Upper lobe of left lung (tissue), 6 donors: ENCODE measurements around the gene INSM1. TPM values are rescaled to one million over a fixed set of nuclear protein-coding genes. Genes with fewer than 3 reads are reported as not detected.

ENCODE experiments used
- ATAC-seq, 2 donors: fragments of 200-7000 bp; cut with Tn5 transposase; one replicate each; pipeline ENCODE4 v1.9.1; 2022; ENCODE audit warnings: mild to moderate bottlenecking in 2 of 2, moderate library complexity in 2 of 2; ENCODE audit not compliant: low FRiP score in 2 of 2
- DNase-seq, 2 donors: peaks; one replicate each; pipeline ENCODE4 v3.0.0-alpha.2; 2019 to 2020
- H3K27ac ChIP-seq, 4 donors: fragments of 200-600 bp; sonication (generic); one replicate each; pipeline ENCODE4 v1.5.1; 2016 to 2019
- H3K27me3 ChIP-seq, 4 donors: fragments of 200-600 bp; sonication (generic); one replicate each; pipeline ENCODE4 v1.5.1; 2017 to 2019
- H3K36me3 ChIP-seq, 4 donors: fragments of 200-600 bp; sonication (generic); one replicate each; pipeline ENCODE4 v1.5.1; 2016 to 2019
- H3K4me1 ChIP-seq, 4 donors: fragments of 200-600 bp; sonication (generic); one replicate each; pipeline ENCODE4 v1.5.1; 2018 to 2019
- H3K4me3 ChIP-seq, 4 donors: fragments of 200-600 bp; sonication (generic); one replicate each; pipeline ENCODE4 v1.5.1; 2017 to 2019; ENCODE audit warnings: mild to moderate bottlenecking in 2 of 4, moderate library complexity in 1 of 4
- H3K9me3 ChIP-seq, 4 donors: fragments of 200-600 bp; sonication (generic); one replicate each; pipeline ENCODE4 v1.5.1; 2018 to 2019
- EP300 ChIP-seq, 4 donors: sonication (generic); formaldehyde crosslinking; IDR thresholded peaks; one replicate each; pipeline ENCODE4 v1.5.1; 2017; ENCODE audit warnings: antibody characterized with exemption in 4 of 4, control low read depth in 2 of 4
- POLR2A ChIP-seq, 4 donors: fragments of 450-650 bp; IDR thresholded peaks; one replicate each; pipeline ENCODE4 v1.5.1; 2016 to 2017; ENCODE audit warnings: antibody characterized with exemption in 4 of 4, mild to moderate bottlenecking in 2 of 4
- POLR2AphosphoS5 ChIP-seq, 2 donors: sonication (generic); formaldehyde crosslinking; IDR thresholded peaks; one replicate each; pipeline ENCODE4 v1.5.1; 2017; ENCODE audit warnings: antibody characterized with exemption in 2 of 2
- WGBS, 2 donors: methylation state at CpG; one replicate each; pipeline ENCODE4 v1.1.5; 2017 to 2018; 5-methylcytosine and 5-hydroxymethylcytosine counted together
- total RNA-seq, 6 donors: library from RNA; depleted of rRNA in 4 of 6; stranded (reverse); fragments of >200 nt in 4 of 6; gene quantifications; one replicate each; pipeline versions ENCODE4 v1.1.0 to v1.2.1, GENCODE V29; 2016 to 2021
- TF ChIP-seq, protein P1 (sequence below), 6 experiments: fragments of 450-650 bp in 4 of 6; fragments of 200-600 bp in 2 of 6; sonication (generic) in 2 of 6; IDR thresholded peaks; one replicate each; pipeline ENCODE4 v1.5.1; 2016 to 2019; ENCODE audit warnings: antibody characterized with exemption in 6 of 6
- donor health status: DM: no; HTN: no; CAD: no; lungs with moderate emphysema.
- donor health status: DM: no; HTN: yes; CAD: no; lungs with severe emphysema.

Gene INSM1
- total RNA-seq: not detected

DNA sequence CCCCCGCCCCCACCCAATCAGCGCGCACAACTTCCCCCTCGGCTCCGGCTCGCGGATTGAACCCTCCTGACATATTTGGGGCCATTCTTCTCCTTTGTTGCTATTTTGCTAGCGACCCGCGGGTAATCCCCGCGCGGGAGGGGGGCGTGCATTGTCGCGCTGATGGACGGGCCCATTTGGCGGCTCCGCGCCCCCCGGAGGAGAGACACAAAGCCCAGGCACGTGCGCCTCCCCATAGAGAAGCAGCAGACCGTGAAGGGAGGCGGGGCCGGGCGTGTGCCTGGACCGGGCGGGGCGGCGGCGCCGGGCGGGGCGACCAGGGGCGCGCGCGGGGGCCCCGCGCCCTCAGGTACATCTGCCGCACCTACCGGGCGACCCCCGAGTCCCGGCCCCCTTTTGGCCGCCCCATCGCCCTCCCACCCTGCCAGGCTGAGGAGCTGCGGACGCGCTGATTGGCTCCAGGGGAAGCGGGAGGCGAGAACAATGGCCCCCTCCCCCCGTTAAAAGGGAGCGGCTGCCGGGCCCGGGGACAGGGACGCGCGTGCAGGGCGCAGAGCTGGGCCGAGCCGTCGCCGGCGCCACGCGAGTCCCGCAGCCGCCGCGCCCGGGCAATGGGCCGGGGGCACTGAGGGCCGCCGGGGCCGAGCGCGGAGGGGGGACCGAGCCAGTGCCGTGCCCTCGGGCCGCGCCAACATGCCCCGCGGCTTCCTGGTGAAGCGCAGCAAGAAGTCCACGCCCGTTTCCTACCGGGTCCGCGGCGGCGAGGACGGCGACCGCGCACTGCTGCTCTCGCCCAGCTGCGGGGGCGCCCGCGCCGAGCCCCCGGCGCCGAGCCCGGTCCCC lies at the start of gene INSM1:
Gene INSM1, plus strand, starts transcription at position 530 of the 843 bp plus-strand sequence. Its CDS starts 164 bp downstream, at position 694.
- ATAC-seq (no peak), DNase-seq (peak in 1 of 2 donors; percentile 75)
- H3K36me3 ChIP-seq: no peaks in the 10 kb centered on the region
- H3K4me1 ChIP-seq: peaks cover 35 to 59% (median 40%) of the 10 kb centered on the region in 4 donors
- no peaks in the 10 kb centered on the region for H3K9me3 ChIP-seq
- H3K27ac ChIP-seq: no peak within 1 kb of the TSS
- TF ChIP-seq POLR2A (IDR thresholded peaks at IDR 0.05) (no peak), EP300 (IDR thresholded peaks at IDR 0.05) (no peak), POLR2AphosphoS5 (IDR thresholded peaks at IDR 0.05) (no peak)
- TF ChIP-seq, protein P1, sequence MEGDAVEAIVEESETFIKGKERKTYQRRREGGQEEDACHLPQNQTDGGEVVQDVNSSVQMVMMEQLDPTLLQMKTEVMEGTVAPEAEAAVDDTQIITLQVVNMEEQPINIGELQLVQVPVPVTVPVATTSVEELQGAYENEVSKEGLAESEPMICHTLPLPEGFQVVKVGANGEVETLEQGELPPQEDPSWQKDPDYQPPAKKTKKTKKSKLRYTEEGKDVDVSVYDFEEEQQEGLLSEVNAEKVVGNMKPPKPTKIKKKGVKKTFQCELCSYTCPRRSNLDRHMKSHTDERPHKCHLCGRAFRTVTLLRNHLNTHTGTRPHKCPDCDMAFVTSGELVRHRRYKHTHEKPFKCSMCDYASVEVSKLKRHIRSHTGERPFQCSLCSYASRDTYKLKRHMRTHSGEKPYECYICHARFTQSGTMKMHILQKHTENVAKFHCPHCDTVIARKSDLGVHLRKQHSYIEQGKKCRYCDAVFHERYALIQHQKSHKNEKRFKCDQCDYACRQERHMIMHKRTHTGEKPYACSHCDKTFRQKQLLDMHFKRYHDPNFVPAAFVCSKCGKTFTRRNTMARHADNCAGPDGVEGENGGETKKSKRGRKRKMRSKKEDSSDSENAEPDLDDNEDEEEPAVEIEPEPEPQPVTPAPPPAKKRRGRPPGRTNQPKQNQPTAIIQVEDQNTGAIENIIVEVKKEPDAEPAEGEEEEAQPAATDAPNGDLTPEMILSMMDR (IDR thresholded peaks at IDR 0.05): no peak
- peak within 1 kb of the TSS in 3 of 4 donors; percentile 35 to 37 (median 35) for H3K4me3 ChIP-seq
- peaks cover 0 to 75% (median 53%) of the 10 kb centered on the region in 4 donors for H3K27me3 ChIP-seq
- WGBS, 2 donors: 2 to 6% methylated on average over 6 to 34 of the region's 108 CpGs

DNA sequence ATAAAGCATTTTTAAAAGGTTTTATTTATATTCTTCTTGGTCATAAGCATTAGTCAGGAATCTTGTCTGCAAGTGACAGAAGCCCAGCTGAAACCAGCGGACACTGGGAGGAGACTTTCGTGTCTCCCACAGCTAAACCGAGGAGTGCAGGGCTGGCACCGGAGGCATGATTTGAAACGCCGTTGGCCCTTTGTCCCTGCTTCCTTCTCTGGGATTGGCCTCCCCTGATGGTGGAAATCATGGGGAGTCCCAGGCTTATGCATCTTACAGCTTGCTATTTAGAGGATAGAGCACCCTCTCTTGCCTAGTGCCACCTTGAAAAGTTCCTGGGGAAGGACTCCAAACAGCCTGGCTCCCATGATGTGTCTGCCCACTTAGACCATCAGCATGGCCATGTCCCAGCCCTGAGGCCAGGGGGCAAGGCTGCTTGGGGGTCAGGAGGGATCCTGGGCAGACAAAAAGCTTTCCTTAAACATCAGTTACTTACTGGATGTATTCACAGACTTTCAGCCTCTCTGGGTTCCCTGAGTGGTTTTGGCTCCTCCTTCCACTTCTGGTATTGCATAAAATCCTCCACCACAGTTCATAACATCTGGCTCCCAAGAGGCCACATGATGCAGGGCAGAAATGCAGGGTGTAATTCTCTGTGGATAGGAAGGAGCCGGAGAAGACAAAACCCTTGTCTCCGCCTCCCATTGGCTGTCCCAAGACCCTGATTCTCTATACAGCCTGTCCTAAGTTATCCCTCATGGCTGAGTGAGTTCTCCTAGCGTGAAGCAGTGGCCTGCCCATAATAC lies 49.3 kb upstream of the INSM1 start:
- H3K4me1 ChIP-seq: peaks cover 0 to 3% (median 0%) of the 10 kb centered on the region in 4 donors
- ATAC-seq: peak; percentile 59 to 66
- 54 to 66% methylated on average over 9 of the region's 9 CpGs for WGBS, 2 donors
- H3K4me3 ChIP-seq: no peak overlapping the region
- no peak for DNase-seq
- TF ChIP-seq EP300 (IDR thresholded peaks at IDR 0.05) (no peak), POLR2AphosphoS5 (IDR thresholded peaks at IDR 0.05) (no peak), POLR2A (IDR thresholded peaks at IDR 0.05) (no peak)
- TF ChIP-seq, protein P1 (IDR thresholded peaks at IDR 0.05): no peak
- peaks cover 0 to 5% (median 1%) of the 10 kb centered on the region in 4 donors for H3K9me3 ChIP-seq
- no peak overlapping the region for H3K27ac ChIP-seq
- H3K27me3 ChIP-seq: no peaks in the 10 kb centered on the region
- H3K36me3 ChIP-seq: no peaks in the 10 kb centered on the region

GRCh38 chr20:20321134-20321533 lies 46.8 kb upstream of the INSM1 start:
- TF ChIP-seq POLR2A (IDR thresholded peaks at IDR 0.05): no peak
- no peak for TF ChIP-seq POLR2AphosphoS5 (IDR thresholded peaks at IDR 0.05)
- TF ChIP-seq, protein P1 (IDR thresholded peaks at IDR 0.05): no peak
- no peak for TF ChIP-seq EP300 (IDR thresholded peaks at IDR 0.05)
- no peak for ATAC-seq
- H3K36me3 ChIP-seq: no peaks in the 10 kb centered on the region
- peaks cover 0 to 3% (median 0%) of the 10 kb centered on the region in 4 donors for H3K4me1 ChIP-seq
- WGBS, 2 donors: 90 to 94% methylated on average over 1 of the region's 1 CpG
- no peak overlapping the region for H3K4me3 ChIP-seq
- peaks cover 0 to 5% (median 1%) of the 10 kb centered on the region in 4 donors for H3K9me3 ChIP-seq
- no peak for DNase-seq
- no peak overlapping the region for H3K27ac ChIP-seq
- no peaks in the 10 kb centered on the region for H3K27me3 ChIP-seq

DNA sequence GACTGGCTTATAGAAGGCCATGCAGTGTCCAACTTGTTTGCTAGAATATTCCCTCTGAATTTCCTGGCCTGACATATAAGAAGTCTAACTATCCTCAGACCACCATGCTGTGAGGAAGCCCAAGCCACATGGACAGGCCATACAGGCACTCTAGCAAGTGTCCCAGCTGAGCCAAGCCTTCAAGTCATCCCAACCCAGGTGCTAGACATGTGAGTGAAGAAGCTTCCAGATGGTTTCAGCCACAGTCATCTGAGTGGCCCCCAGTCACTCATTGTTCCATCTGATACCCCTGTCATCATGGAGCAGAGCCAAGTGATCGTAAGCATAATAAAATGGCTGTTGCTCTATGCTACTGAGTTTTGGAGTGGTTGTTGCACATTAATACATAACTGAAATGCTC lies 46.0 kb upstream of the INSM1 start:
- Histone ChIP-seq H3K27me3 (no peaks in the 10 kb centered on the region), H3K9me3 (peaks cover 0 to 5% (median 1%) of the 10 kb centered on the region in 4 donors), H3K36me3 (no peaks in the 10 kb centered on the region), H3K27ac (no peak overlapping the region), H3K4me1 (peaks cover 0 to 3% (median 0%) of the 10 kb centered on the region in 4 donors), H3K4me3 (no peak overlapping the region)
- TF ChIP-seq, protein P1 (IDR thresholded peaks at IDR 0.05): no peak
- no peak for TF ChIP-seq EP300 (IDR thresholded peaks at IDR 0.05)
- TF ChIP-seq POLR2A (IDR thresholded peaks at IDR 0.05): no peak
- no peak for TF ChIP-seq POLR2AphosphoS5 (IDR thresholded peaks at IDR 0.05)
- ATAC-seq (no peak), DNase-seq (no peak)
- 90 to 100% methylated on average over 1 of the region's 1 CpG for WGBS, 2 donors
